ENCODE measurements around the gene ZFAND6. TPM values are rescaled to one million over a fixed set of nuclear protein-coding genes. Genes with fewer than 3 reads are reported as not detected.

The ZFAND6 gene
- polyA plus RNA-seq, 1 donor from 2014 or later, result 353 TPM

- H3K4me3 ChIP-seq (ENCODE audit: low read length), result no peak overlapping the region
- H3K36me3 ChIP-seq (ENCODE audit: insufficient read depth, low read length), result no peaks in the 10 kb centered on the region
- no peak overlapping the region for H3K27ac ChIP-seq (ENCODE audit: low read length)
- H4K20me1 ChIP-seq (ENCODE audit: insufficient read depth), result no peaks in the 10 kb centered on the region
- no peaks in the 10 kb centered on the region for H3K9me2 ChIP-seq (ENCODE audit: insufficient read depth, low read length)
- H2AFZ ChIP-seq (ENCODE audit: low read depth, low read length), result no peak overlapping the region
- H3K9ac ChIP-seq (ENCODE audit: low read length), result no peak overlapping the region
- H3K9me3 ChIP-seq (ENCODE audit: low read length), result no peaks in the 10 kb centered on the region
- no peaks in the 10 kb centered on the region for H3K27me3 ChIP-seq (ENCODE audit: insufficient read depth, low read depth, low read length)
- H3K79me2 ChIP-seq (replicated peaks; ENCODE audit: insufficient read depth, low read length), result no peaks in the 10 kb centered on the region
- H3F3A ChIP-seq (ENCODE audit: insufficient read depth, low read length, poor library complexity, severe bottlenecking), result no peaks in the 10 kb centered on the region
- TF ChIP-seq POLR2AphosphoS5 (IDR thresholded peaks at IDR 0.05), result no peak
- TF ChIP-seq CTCF (IDR thresholded peaks at IDR 0.05; ENCODE audit: poor library complexity, severe bottlenecking), result no peak
- no peak for TF ChIP-seq MXI1 (conservative IDR thresholded peaks at IDR 0.05; ENCODE audit: poor library complexity, severe bottlenecking)
- TF ChIP-seq RAD21 (conservative IDR thresholded peaks at IDR 0.05), result no peak
- no peak for TF ChIP-seq REST (IDR thresholded peaks at IDR 0.05; ENCODE audit: borderline replicate concordance)
- TF ChIP-seq TAF1 (IDR thresholded peaks at IDR 0.05; ENCODE audit: low read depth), result no peak
- no peak for TF ChIP-seq EZH2 (IDR thresholded peaks at IDR 0.05; ENCODE audit: borderline replicate concordance, insufficient read depth, low read length, poor library complexity, severe bottlenecking)
- no peak for TF ChIP-seq SMC3 (conservative IDR thresholded peaks at IDR 0.05; ENCODE audit: poor library complexity)
- TF ChIP-seq EP300 (conservative IDR thresholded peaks at IDR 0.05; ENCODE audit: poor library complexity, severe bottlenecking), result no peak
- no peak overlapping the region for H3K4me2 ChIP-seq (ENCODE audit: low read length)
Measured at GRCh38 chr15:80163897-80164296, 104.4 kb downstream of the ZFAND6 start.

- no peaks in the 10 kb centered on the region for H3K9me2 ChIP-seq (ENCODE audit: insufficient read depth, low read length)
- H4K20me1 ChIP-seq (ENCODE audit: insufficient read depth), result no peaks in the 10 kb centered on the region
- H3K9ac ChIP-seq (ENCODE audit: low read length), result no peak overlapping the region
- no peaks in the 10 kb centered on the region for H3K9me3 ChIP-seq (ENCODE audit: low read length)
- H3K36me3 ChIP-seq (ENCODE audit: insufficient read depth, low read length), result no peaks in the 10 kb centered on the region
- no peak overlapping the region for H3K4me2 ChIP-seq (ENCODE audit: low read length)
- H3F3A ChIP-seq (ENCODE audit: insufficient read depth, low read length, poor library complexity, severe bottlenecking), result no peaks in the 10 kb centered on the region
- H2AFZ ChIP-seq (ENCODE audit: low read depth, low read length), result no peak overlapping the region
- H3K79me2 ChIP-seq (replicated peaks; ENCODE audit: insufficient read depth, low read length), result no peaks in the 10 kb centered on the region
- TF ChIP-seq EZH2 (IDR thresholded peaks at IDR 0.05; ENCODE audit: borderline replicate concordance, insufficient read depth, low read length, poor library complexity, severe bottlenecking) (no peak), SMC3 (conservative IDR thresholded peaks at IDR 0.05; ENCODE audit: poor library complexity) (no peak), POLR2AphosphoS5 (IDR thresholded peaks at IDR 0.05) (no peak), CTCF (IDR thresholded peaks at IDR 0.05; ENCODE audit: poor library complexity, severe bottlenecking) (no peak), MXI1 (conservative IDR thresholded peaks at IDR 0.05; ENCODE audit: poor library complexity, severe bottlenecking) (no peak), RAD21 (conservative IDR thresholded peaks at IDR 0.05) (no peak), REST (IDR thresholded peaks at IDR 0.05; ENCODE audit: borderline replicate concordance) (no peak), TAF1 (IDR thresholded peaks at IDR 0.05; ENCODE audit: low read depth) (no peak), EP300 (conservative IDR thresholded peaks at IDR 0.05; ENCODE audit: poor library complexity, severe bottlenecking) (no peak)
- H3K4me3 ChIP-seq (ENCODE audit: low read length), result no peak overlapping the region
- H3K27me3 ChIP-seq (ENCODE audit: insufficient read depth, low read depth, low read length), result no peaks in the 10 kb centered on the region
- no peak overlapping the region for H3K27ac ChIP-seq (ENCODE audit: low read length)
Measured at GRCh38 chr15:80167936-80168335, 108.5 kb downstream of the ZFAND6 start.
